ENCODE results near the gene KCTD6.

DNA sequence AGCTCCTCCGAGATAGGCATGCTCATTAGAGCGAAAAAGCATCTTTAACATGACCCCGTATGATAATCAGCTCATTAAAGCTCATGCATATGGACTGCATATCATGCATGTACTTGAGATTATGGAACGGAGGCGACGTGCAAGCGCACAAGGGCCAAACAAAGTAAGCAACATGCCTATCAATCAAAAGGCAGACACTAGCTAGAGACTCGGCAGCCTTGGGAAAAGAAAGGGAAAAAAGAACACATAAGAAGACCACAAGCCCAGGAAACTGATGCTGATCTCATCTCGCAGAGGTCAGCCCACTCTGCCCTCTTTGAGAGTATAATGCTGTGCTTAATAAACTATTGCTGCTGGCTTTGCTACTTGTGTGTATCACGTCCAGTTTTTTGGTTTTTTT is 47.7 kb downstream of the KCTD6 start:
- TF ChIP-seq, protein P1, sequence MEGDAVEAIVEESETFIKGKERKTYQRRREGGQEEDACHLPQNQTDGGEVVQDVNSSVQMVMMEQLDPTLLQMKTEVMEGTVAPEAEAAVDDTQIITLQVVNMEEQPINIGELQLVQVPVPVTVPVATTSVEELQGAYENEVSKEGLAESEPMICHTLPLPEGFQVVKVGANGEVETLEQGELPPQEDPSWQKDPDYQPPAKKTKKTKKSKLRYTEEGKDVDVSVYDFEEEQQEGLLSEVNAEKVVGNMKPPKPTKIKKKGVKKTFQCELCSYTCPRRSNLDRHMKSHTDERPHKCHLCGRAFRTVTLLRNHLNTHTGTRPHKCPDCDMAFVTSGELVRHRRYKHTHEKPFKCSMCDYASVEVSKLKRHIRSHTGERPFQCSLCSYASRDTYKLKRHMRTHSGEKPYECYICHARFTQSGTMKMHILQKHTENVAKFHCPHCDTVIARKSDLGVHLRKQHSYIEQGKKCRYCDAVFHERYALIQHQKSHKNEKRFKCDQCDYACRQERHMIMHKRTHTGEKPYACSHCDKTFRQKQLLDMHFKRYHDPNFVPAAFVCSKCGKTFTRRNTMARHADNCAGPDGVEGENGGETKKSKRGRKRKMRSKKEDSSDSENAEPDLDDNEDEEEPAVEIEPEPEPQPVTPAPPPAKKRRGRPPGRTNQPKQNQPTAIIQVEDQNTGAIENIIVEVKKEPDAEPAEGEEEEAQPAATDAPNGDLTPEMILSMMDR (IDR thresholded peaks at IDR 0.05 in 2 of 3, conservative IDR thresholded peaks at IDR 0.05 in 1 of 3; ENCODE audit: borderline replicate concordance in 1 of 3, insufficient read depth in 1 of 3, low read depth in 2 of 3, low read length in 2 of 3): no peak
- TF ChIP-seq POLR2A (IDR thresholded peaks at IDR 0.05; ENCODE audit: borderline replicate concordance, extremely low read depth, insufficient read depth, insufficient read length): no peak
